Heart left ventricle (tissue), 13 donors: ENCODE data around the gene FUOM.

Experiments used
- POLR2A ChIP-seq, 2 donors: fragments of 450-650 bp; IDR thresholded peaks; one replicate each; pipeline ENCODE4 v1.6.1; 2017; ENCODE audit warnings: antibody characterized with exemption in 2 of 2, mild to moderate bottlenecking in 2 of 2, moderate library complexity in 2 of 2
- TF ChIP-seq, protein P1 (sequence below), 12 donors: fragments of 200-600 bp; sonication (generic) in 4 of 12; IDR thresholded peaks; one replicate each; pipeline versions ENCODE4 v1.5.0 to v1.8.0; 2018 to 2022; ENCODE audit warnings: antibody characterized with exemption in 12 of 12, mild to moderate bottlenecking in 5 of 12
- donor health status: ischemic (EF 13 %, LVEDD 7.1; RV severe dilation, severe dysfunction).
- donor health status: DM: no; HTN: yes; CAD: no.
- donor health status: DM: no; HTN: no; CAD: no.
- donor health status: ischemic (EF 25% LVEDD 6.9; RV normal size, moderate dysfunction).
- donor health status: ischemic (EF 25% LVEDD 5.7; RV mildly dilated, moderate dysfunction).
- donor health status: ischemic (EF 35%, LVEDD 5.7; RV mildly dilated, moderate dysfunction).
- donor health status: nonischemic (EF 11% LVEDD 7.7; RV severe dilation, severe dysfunction).
- donor health status: DM: yes; HTN: yes; CAD: no.
- donor health status: PGD.
- donor health status: ischemic (EF 29% LVEDD 5.4; RV normal size, mild dysfunction).
- donor health status: nonischemic (EF 23%, LVEDD 6.1; RV moderate dilation, normal function).

DNA sequence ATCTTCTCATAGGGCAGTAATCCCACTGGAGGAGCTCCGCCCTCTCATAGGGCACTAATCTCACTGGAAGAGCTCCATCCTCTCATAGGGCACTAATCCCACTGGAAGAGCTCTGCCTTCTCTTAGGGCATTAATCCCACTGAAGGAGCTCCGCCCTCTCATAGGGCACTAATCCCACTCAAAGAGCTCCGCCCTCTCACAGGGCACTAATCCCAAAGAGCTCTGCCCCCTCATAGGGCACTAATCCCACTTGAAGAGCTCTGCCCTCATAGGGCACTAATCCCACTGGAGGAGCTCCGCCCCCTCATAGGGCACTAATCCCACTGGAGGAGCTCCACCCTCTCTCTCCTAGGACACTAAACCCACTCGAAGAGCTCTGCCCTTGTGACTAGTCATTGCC lies 3.4 kb upstream of the FUOM start:
- TF ChIP-seq, protein P1, sequence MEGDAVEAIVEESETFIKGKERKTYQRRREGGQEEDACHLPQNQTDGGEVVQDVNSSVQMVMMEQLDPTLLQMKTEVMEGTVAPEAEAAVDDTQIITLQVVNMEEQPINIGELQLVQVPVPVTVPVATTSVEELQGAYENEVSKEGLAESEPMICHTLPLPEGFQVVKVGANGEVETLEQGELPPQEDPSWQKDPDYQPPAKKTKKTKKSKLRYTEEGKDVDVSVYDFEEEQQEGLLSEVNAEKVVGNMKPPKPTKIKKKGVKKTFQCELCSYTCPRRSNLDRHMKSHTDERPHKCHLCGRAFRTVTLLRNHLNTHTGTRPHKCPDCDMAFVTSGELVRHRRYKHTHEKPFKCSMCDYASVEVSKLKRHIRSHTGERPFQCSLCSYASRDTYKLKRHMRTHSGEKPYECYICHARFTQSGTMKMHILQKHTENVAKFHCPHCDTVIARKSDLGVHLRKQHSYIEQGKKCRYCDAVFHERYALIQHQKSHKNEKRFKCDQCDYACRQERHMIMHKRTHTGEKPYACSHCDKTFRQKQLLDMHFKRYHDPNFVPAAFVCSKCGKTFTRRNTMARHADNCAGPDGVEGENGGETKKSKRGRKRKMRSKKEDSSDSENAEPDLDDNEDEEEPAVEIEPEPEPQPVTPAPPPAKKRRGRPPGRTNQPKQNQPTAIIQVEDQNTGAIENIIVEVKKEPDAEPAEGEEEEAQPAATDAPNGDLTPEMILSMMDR (IDR thresholded peaks at IDR 0.05): no peak
- no peak for TF ChIP-seq POLR2A (IDR thresholded peaks at IDR 0.05)
